ENCODE measurements around the gene DNAI7.

DNA sequence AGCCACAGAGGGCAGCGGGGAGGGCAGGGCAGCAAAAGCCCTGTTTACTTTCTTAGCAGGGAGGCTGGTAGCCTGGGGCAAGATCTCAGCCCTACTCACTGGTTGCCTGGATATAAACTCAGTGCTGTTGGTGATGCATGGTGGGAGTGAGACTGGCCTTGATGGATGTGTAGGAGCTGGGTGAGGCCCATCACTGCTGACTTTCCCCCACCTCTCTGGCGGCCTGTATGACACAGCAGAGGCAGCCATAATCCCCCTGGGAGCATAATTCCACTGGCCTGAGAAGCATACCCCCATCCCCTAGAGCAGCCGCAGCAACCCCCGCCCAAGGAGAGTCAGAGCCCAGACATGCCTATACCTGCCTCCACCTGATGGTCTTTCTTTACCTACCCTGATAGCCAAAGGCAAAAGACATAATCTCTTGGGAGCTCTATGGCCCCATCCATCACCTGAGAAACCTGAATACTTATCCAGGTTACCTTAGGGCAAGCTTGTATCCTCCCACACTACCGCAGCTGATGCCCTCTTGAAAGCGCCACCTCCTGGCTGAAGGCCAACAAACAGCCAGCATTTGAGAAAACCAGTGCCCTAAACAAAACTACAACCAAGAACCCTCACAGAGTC lies 59.3 kb downstream of the DNAI7 start:
- TF ChIP-seq, protein P1, sequence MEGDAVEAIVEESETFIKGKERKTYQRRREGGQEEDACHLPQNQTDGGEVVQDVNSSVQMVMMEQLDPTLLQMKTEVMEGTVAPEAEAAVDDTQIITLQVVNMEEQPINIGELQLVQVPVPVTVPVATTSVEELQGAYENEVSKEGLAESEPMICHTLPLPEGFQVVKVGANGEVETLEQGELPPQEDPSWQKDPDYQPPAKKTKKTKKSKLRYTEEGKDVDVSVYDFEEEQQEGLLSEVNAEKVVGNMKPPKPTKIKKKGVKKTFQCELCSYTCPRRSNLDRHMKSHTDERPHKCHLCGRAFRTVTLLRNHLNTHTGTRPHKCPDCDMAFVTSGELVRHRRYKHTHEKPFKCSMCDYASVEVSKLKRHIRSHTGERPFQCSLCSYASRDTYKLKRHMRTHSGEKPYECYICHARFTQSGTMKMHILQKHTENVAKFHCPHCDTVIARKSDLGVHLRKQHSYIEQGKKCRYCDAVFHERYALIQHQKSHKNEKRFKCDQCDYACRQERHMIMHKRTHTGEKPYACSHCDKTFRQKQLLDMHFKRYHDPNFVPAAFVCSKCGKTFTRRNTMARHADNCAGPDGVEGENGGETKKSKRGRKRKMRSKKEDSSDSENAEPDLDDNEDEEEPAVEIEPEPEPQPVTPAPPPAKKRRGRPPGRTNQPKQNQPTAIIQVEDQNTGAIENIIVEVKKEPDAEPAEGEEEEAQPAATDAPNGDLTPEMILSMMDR (IDR thresholded peaks at IDR 0.05; ENCODE audit: poor library complexity, severe bottlenecking), result no peak
- TF ChIP-seq POLR2AphosphoS5 (IDR thresholded peaks at IDR 0.05), result no peak
- no peak for TF ChIP-seq EZH2 (IDR thresholded peaks at IDR 0.05; ENCODE audit: borderline replicate concordance, insufficient read depth, low read length, poor library complexity, severe bottlenecking)
- no peak for TF ChIP-seq RAD21 (conservative IDR thresholded peaks at IDR 0.05)
- TF ChIP-seq EP300 (conservative IDR thresholded peaks at IDR 0.05; ENCODE audit: poor library complexity, severe bottlenecking), result no peak
- TF ChIP-seq, protein P2, sequence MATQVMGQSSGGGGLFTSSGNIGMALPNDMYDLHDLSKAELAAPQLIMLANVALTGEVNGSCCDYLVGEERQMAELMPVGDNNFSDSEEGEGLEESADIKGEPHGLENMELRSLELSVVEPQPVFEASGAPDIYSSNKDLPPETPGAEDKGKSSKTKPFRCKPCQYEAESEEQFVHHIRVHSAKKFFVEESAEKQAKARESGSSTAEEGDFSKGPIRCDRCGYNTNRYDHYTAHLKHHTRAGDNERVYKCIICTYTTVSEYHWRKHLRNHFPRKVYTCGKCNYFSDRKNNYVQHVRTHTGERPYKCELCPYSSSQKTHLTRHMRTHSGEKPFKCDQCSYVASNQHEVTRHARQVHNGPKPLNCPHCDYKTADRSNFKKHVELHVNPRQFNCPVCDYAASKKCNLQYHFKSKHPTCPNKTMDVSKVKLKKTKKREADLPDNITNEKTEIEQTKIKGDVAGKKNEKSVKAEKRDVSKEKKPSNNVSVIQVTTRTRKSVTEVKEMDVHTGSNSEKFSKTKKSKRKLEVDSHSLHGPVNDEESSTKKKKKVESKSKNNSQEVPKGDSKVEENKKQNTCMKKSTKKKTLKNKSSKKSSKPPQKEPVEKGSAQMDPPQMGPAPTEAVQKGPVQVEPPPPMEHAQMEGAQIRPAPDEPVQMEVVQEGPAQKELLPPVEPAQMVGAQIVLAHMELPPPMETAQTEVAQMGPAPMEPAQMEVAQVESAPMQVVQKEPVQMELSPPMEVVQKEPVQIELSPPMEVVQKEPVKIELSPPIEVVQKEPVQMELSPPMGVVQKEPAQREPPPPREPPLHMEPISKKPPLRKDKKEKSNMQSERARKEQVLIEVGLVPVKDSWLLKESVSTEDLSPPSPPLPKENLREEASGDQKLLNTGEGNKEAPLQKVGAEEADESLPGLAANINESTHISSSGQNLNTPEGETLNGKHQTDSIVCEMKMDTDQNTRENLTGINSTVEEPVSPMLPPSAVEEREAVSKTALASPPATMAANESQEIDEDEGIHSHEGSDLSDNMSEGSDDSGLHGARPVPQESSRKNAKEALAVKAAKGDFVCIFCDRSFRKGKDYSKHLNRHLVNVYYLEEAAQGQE (IDR thresholded peaks at IDR 0.05; ENCODE audit: borderline replicate concordance), result no peak
- no peak for TF ChIP-seq TAF1 (IDR thresholded peaks at IDR 0.05; ENCODE audit: low read depth)
- no peak for TF ChIP-seq MXI1 (conservative IDR thresholded peaks at IDR 0.05; ENCODE audit: poor library complexity, severe bottlenecking)

All from neural cell (in vitro differentiated cells).